Neural progenitor cell (in vitro differentiated cells): ENCODE data around the gene CX3CL1.

ENCODE experiments used
- CTCF ChIP-seq: fragments of 200-600 bp; sonication (generic); IDR thresholded peaks from 2 replicates; pipeline ENCODE4 v1.5.1; 2017; ENCODE audit warnings: antibody characterized with exemption, mild to moderate bottlenecking
- EZH2 ChIP-seq: fragments of 200-600 bp; sonication (generic); IDR thresholded peaks from 2 replicates; pipeline ENCODE4 v1.6.1; 2017; ENCODE audit warnings: antibody characterized with exemption, mild to moderate bottlenecking, moderate library complexity
- EZH2phosphoT487 ChIP-seq: fragments of 200-600 bp; sonication (generic); IDR thresholded peaks from 2 replicates; pipeline ENCODE4 v1.6.1; 2017; ENCODE audit warnings: antibody characterized with exemption

GRCh38 chr16:57329718-57330327, 42.5 kb upstream of the CX3CL1 start:
- TF ChIP-seq CTCF (no peak), EZH2 (no peak), EZH2phosphoT487 (no peak)
